Lung (tissue), 12 donors: ENCODE data around the gene UNC5C. TPM values are rescaled to one million over a fixed set of nuclear protein-coding genes. Genes with fewer than 3 reads are reported as not detected.

ENCODE experiments used
- ATAC-seq: fragments of 200-7000 bp; cut with Tn5 transposase; one replicate; pipeline ENCODE4 v1.9.1; 2020; ENCODE audit warnings: moderate number of reproducible peaks; ENCODE audit not compliant: insufficient read depth, low FRiP score
- DNase-seq, 3 donors: peaks; one replicate each; pipeline ENCODE4 v3.0.0-alpha.2; 2013 to 2017
- H3K27ac ChIP-seq, 2 donors: one replicate each; pipeline ENCODE4 v1.5.1; 2013; ENCODE audit warnings: mild to moderate bottlenecking in 2 of 2, moderate library complexity in 2 of 2, control low read depth in 1 of 2, inconsistent platforms in 1 of 2, low read depth in 1 of 2, low read length in 1 of 2
- H3K27me3 ChIP-seq, 3 donors: one replicate each; pipeline ENCODE4 v1.5.1; 2013; ENCODE audit warnings: low read length in 2 of 3; ENCODE audit not compliant: control insufficient read depth in 3 of 3, insufficient read depth in 3 of 3
- H3K36me3 ChIP-seq, 4 donors: one replicate each; pipeline ENCODE4 v1.5.1; 2013; ENCODE audit warnings: low read length in 4 of 4, mild to moderate bottlenecking in 1 of 4, moderate library complexity in 1 of 4; ENCODE audit not compliant: control insufficient read depth in 4 of 4, insufficient read depth in 4 of 4
- H3K4me1 ChIP-seq, 5 donors: one replicate each; pipeline ENCODE4 v1.5.1; 2013; ENCODE audit warnings: low read length in 5 of 5, mild to moderate bottlenecking in 2 of 5, moderate library complexity in 1 of 5; ENCODE audit not compliant: control insufficient read depth in 5 of 5, insufficient read depth in 5 of 5
- H3K4me3 ChIP-seq: one replicate; pipeline ENCODE4 v1.5.1; 2013; ENCODE audit warnings: mild to moderate bottlenecking, control low read depth, moderate library complexity
- H3K9ac ChIP-seq, 2 donors: one replicate each; pipeline ENCODE4 v1.5.1; 2013; ENCODE audit warnings: low read length in 2 of 2, control low read depth in 1 of 2; ENCODE audit not compliant: insufficient read depth in 1 of 2
- H3K9me3 ChIP-seq, 4 donors: one replicate each; pipeline ENCODE4 v1.5.1; 2013; ENCODE audit warnings: low read length in 3 of 4, mild to moderate bottlenecking in 1 of 4, moderate library complexity in 1 of 4; ENCODE audit not compliant: control insufficient read depth in 4 of 4, insufficient read depth in 3 of 4
- CTCF ChIP-seq: IDR thresholded peaks from 2 replicates; pipeline ENCODE4 v1.5.1; 2012; ENCODE audit warnings: mild to moderate bottlenecking; ENCODE audit errors: control extremely low read depth, extremely low read depth
- WGBS, 2 donors: extraction: QIAGEN DNeasy Blood & Tissue Kit; methylation state at CpG; one replicate each; pipeline ENCODE4 v1.1.7; 2013; 5-methylcytosine and 5-hydroxymethylcytosine counted together
- polyA plus RNA-seq, 2 donors: library from polyadenylated mRNA; stranded (reverse); fragments of 200-250 nt; gene quantifications; one replicate each; pipeline ENCODE4 v1.2.1, GENCODE V29; 2013
- total RNA-seq, 2 donors: library from RNA; depleted of rRNA in 1 of 2; stranded (reverse); fragments of >200 nt in 1 of 2; gene quantifications; one replicate each; pipeline ENCODE4 v1.2.1, GENCODE V29; 2014 to 2021
- donor health status: control.
- donor health status: control.
- donor health status: Bipolar disorder and iron deficiency.
- donor health status: healthy.
- donor health status: DM: yes; HTN: yes; CAD: no.

UNC5C gene
- total and polyA plus RNA-seq, 4 donors = 0.55 to 27.9 (median 3.8) TPM

DNA sequence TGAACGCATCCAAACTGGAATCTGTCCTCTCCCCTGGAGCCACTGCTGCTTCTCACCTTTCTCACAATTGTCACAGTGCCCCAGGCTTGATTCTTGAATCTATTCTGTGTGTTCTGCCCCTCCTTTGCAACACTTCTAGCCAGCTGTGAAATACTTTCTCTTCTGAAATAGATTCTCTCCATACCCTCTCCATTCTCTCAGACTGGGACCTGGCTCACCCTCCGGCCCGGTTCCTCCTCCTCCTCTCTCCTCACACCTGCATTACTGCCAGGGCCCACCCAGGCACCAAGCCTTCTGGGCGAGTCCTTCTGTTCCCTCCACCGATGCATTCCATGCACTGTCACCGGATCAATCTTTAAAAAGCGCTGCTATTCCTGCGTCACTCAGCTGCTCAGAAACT lies 336.1 kb downstream of the UNC5C start:
- ATAC-seq (no peak), DNase-seq (no peak)
- H3K4me3 ChIP-seq = no peak overlapping the region
- H3K9me3 ChIP-seq = no peaks in the 10 kb centered on the region
- no peaks in the 10 kb centered on the region for H3K27me3 ChIP-seq
- TF ChIP-seq CTCF = no peak
- no peak overlapping the region for H3K9ac ChIP-seq
- no peak overlapping the region for H3K27ac ChIP-seq
- peaks cover 0 to 13% (median 6%) of the 10 kb centered on the region in 5 donors for H3K4me1 ChIP-seq
- peaks cover 0 to 16% (median 4%) of the 10 kb centered on the region in 4 donors for H3K36me3 ChIP-seq
- 88 to 90% methylated on average over 8 of the region's 8 CpGs for WGBS, 2 donors

GRCh38 chr4:95209927-95210326 lies 338.8 kb downstream of the UNC5C start:
- H3K27me3 ChIP-seq = no peaks in the 10 kb centered on the region
- DNase-seq (no peak), ATAC-seq (peak; percentile 27)
- H3K4me1 ChIP-seq = peaks cover 0 to 13% (median 6%) of the 10 kb centered on the region in 5 donors
- no peak for TF ChIP-seq CTCF
- no peaks in the 10 kb centered on the region for H3K9me3 ChIP-seq
- peaks cover 0 to 15% (median 4%) of the 10 kb centered on the region in 4 donors for H3K36me3 ChIP-seq
- no peak overlapping the region for H3K27ac ChIP-seq
- no peak overlapping the region for H3K9ac ChIP-seq
- whole genome bisulfite sequencing, 2 donors = 65 to 82% methylated on average over 1 of the region's 1 CpG
- no peak overlapping the region for H3K4me3 ChIP-seq

DNA sequence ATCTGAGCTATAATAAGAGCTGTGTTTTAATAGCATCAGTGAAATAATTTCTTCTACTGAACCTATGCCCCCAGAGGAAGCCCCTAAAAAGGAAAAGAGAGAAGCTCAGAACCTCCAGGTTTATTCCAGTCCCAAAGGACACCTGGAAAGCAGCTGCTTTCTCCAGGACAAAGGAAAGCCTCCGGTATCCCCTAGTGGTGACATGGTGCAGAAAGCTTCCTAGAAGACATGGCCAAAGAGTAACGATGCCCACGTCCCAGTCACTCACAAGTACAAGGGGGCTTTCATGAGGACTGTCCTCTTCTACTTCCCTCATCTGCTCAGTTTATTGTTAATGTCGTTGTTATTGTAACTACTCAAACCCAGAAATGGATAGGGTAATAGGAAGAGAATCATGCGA lies 343.9 kb downstream of the UNC5C start:
- no peak for TF ChIP-seq CTCF
- H3K27ac ChIP-seq = no peak overlapping the region
- H3K4me3 ChIP-seq = no peak overlapping the region
- H3K9me3 ChIP-seq = no peaks in the 10 kb centered on the region
- 47 to 62% methylated on average over 5 of the region's 5 CpGs for WGBS, 2 donors
- peaks cover 0 to 38% (median 14%) of the 10 kb centered on the region in 4 donors for H3K36me3 ChIP-seq
- no peak overlapping the region for H3K9ac ChIP-seq
- no peak for DNase-seq
- H3K27me3 ChIP-seq = no peaks in the 10 kb centered on the region
- no peaks in the 10 kb centered on the region for H3K4me1 ChIP-seq
- no peak for ATAC-seq

DNA sequence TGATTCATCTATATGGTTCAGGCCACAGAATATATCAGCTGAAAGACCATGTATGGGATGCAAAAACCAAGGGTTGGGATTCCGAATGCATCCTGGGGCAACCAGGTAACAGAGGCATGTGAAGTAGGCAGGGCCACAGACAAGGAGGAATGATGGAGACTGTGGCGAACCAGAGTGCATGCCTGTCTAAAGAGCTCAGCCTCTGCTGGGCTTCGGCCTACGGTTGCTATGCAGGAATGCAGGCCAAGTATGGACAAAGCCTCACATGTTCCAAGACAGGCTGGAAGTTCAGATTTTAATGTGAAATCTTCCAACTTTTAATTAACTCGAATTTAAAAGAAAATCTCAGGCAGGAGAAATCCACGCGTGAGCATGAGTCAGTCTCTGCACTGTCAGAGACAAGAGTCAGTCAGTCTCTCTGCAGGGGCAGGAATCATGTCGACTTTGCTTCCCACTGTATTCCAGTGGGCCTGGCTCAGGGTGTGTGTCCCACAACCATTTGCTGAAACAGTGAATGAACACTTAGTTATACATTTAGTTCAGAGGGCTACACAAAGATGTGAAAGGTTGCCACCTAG lies 344.4 kb downstream of the UNC5C start:
- H3K4me3 ChIP-seq = no peak overlapping the region
- H3K27me3 ChIP-seq = no peaks in the 10 kb centered on the region
- H3K36me3 ChIP-seq = peaks cover 0 to 38% (median 16%) of the 10 kb centered on the region in 4 donors
- TF ChIP-seq CTCF = no peak
- ATAC-seq (no peak), DNase-seq (no peak)
- no peak overlapping the region for H3K9ac ChIP-seq
- WGBS, 2 donors = 86 to 93% methylated on average over 8 of the region's 8 CpGs
- H3K9me3 ChIP-seq = no peaks in the 10 kb centered on the region
- no peaks in the 10 kb centered on the region for H3K4me1 ChIP-seq
- H3K27ac ChIP-seq = no peak overlapping the region
